ENCODE measurements around the gene IFNAR1. TPM values are rescaled to one million over a fixed set of nuclear protein-coding genes. Genes with fewer than 3 reads are reported as not detected.
A peak's percentile ranks its signal among the peaks of the same experiment; 100 is the strongest.

Gene IFNAR1
- total and polyA plus RNA-seq, 9 of the 15 experiments (the other 6 are each of a cell fraction or from before 2014, with no cell fraction given): 8.6 to 31.8 (median 14.8) TPM

DNA sequence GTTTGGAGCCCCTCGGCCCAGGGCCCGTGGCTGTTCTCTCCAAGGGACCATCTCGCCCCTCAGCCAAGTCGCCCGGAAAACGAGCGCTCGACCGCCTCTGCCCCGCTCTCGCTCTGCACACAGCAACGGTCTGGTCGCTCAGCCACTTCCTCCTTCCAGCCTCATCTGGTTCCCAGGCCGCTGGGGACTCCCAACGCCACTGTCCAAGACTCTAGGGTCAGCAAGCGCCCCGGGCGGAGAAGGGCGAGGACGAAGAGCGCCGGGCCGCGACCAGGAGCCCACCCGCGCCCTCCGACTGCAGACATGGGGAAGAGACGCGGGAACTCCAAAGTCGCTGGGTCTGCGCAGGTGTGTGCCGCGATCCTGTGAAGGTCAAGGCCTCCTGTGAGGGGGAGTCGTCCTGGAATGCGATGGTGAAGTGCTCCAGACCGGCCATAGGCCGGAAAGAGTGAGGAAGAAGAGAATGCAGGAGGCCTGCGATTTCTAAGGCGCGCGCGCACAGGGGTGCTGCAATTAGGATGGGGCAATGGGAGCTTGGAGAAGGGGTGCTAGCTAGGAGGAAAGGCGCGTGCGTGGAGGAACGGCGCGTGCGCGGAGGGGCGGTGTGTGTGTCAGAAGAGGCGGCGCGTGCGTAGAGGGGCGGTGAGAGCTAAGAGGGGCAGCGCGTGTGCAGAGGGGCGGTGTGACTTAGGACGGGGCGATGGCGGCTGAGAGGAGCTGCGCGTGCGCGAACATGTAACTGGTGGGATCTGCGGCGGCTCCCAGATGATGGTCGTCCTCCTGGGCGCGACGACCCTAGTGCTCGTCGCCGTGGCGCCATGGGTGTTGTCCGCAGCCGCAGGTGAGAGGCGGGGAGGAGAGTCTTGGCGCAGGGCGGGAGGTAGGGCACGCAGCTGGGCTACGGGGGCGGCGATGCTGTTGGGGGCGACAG, at the start of gene IFNAR1 (continued):
- TF ChIP-seq ZSCAN32 (CRISPR knock-in tag; IDR thresholded peaks at IDR 0.05): 0 out of 2 replicates have a peak, but pooled peaks have one; percentile 57
- TF ChIP-seq U2AF2 (optimal IDR thresholded peaks at IDR 0.05; ENCODE audit: low read depth, low read length): no peak
- no peak for TF ChIP-seq NEUROD1 (IDR thresholded peaks at IDR 0.05; ENCODE audit: borderline replicate concordance, low read depth, low read length, partially characterized antibody)
- TF ChIP-seq ZNF79 (CRISPR knock-in tag; IDR thresholded peaks at IDR 0.05; ENCODE audit: low read depth): peak; percentile 37; the same call in 1 of the 2 replicates
- TF ChIP-seq SIN3A (IDR thresholded peaks at IDR 0.05; ENCODE audit: borderline replicate concordance in 2 of 2, control insufficient read depth in 1 of 2, low read depth in 2 of 2, low read length in 2 of 2): peak; percentile 32 to 40; a peak in 2 of 4 replicates
- no peak for TF ChIP-seq MCM3 (IDR thresholded peaks at IDR 0.05)
- TF ChIP-seq ZNF224 (CRISPR knock-in tag; IDR thresholded peaks at IDR 0.05): peak; percentile 76; the same call in 1 of the 2 replicates
- peak; percentile 37; the same call in 1 of the 2 replicates for TF ChIP-seq ZNF24 (IDR thresholded peaks at IDR 0.05)
- no peak; the same call in 1 of the 2 replicates for TF ChIP-seq CREB1 (IDR thresholded peaks at IDR 0.05)
- peak; percentile 79 for TF ChIP-seq CREB1 (CRISPR knock-in tag; IDR thresholded peaks at IDR 0.05)
- TF ChIP-seq ARHGAP35 (IDR thresholded peaks at IDR 0.05; ENCODE audit: partially characterized antibody): no peak
- no peak for TF ChIP-seq ZC3H4 (CRISPR knock-in tag; IDR thresholded peaks at IDR 0.05; ENCODE audit: borderline replicate concordance)
- peak; percentile 51; the same call in 1 of the 2 replicates for TF ChIP-seq ZKSCAN1 (IDR thresholded peaks at IDR 0.05; ENCODE audit: low read depth, low read length)
- TF ChIP-seq ZBTB8A (IDR thresholded peaks at IDR 0.05; ENCODE audit: partially characterized antibody): no peak
- TF ChIP-seq HDAC3 (IDR thresholded peaks at IDR 0.05; ENCODE audit: borderline replicate concordance, partially characterized antibody): no peak
- no peak; the same call in 1 of the 2 replicates for TF ChIP-seq EHMT2 (IDR thresholded peaks at IDR 0.05)
- TF ChIP-seq JUNB (CRISPR knock-in tag; conservative IDR thresholded peaks at IDR 0.05): peak; percentile 13; the same call in 1 of the 2 replicates
- TF ChIP-seq, protein P1, sequence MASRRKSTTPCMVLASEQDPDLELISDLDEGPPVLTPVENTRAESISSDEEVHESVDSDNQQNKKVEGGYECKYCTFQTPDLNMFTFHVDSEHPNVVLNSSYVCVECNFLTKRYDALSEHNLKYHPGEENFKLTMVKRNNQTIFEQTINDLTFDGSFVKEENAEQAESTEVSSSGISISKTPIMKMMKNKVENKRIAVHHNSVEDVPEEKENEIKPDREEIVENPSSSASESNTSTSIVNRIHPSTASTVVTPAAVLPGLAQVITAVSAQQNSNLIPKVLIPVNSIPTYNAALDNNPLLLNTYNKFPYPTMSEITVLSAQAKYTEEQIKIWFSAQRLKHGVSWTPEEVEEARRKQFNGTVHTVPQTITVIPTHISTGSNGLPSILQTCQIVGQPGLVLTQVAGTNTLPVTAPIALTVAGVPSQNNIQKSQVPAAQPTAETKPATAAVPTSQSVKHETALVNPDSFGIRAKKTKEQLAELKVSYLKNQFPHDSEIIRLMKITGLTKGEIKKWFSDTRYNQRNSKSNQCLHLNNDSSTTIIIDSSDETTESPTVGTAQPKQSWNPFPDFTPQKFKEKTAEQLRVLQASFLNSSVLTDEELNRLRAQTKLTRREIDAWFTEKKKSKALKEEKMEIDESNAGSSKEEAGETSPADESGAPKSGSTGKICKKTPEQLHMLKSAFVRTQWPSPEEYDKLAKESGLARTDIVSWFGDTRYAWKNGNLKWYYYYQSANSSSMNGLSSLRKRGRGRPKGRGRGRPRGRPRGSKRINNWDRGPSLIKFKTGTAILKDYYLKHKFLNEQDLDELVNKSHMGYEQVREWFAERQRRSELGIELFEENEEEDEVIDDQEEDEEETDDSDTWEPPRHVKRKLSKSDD (conservative IDR thresholded peaks at IDR 0.05; ENCODE audit: low read length): no peak
- TF ChIP-seq ZC3H8 (IDR thresholded peaks at IDR 0.05): no peak
- TF ChIP-seq SETDB1 (IDR thresholded peaks at IDR 0.05; ENCODE audit: low read length): peak; percentile 52
- no peak for TF ChIP-seq CREBBP (IDR thresholded peaks at IDR 0.05; ENCODE audit: low read depth, low read length)
- no peak for TF ChIP-seq MAFF (IDR thresholded peaks at IDR 0.05; ENCODE audit: low read length)
- TF ChIP-seq ZNF239 (CRISPR knock-in tag; IDR thresholded peaks at IDR 0.05): no peak
- TF ChIP-seq MBD2 (IDR thresholded peaks at IDR 0.05; ENCODE audit: borderline replicate concordance, low read depth): peak; percentile 85
- no peak for TF ChIP-seq IRF2 (CRISPR knock-in tag; IDR thresholded peaks at IDR 0.05)
- peak; percentile 94 for TF ChIP-seq CTBP1 (IDR thresholded peaks at IDR 0.05; ENCODE audit: borderline replicate concordance)
- peak; percentile 55 for TF ChIP-seq GABPA (tag; conservative IDR thresholded peaks at IDR 0.05; ENCODE audit: low read depth)
